Measurements from ENCODE around the gene HSPB9.

The HSPB9 gene

GRCh38 chr17:42101513-42102292, 20.9 kb upstream of the HSPB9 start:
- DNase-seq (ENCODE audit: low read depth, low spot score) = no peak

- DNase-seq (ENCODE audit: low read depth, low spot score) = no peak
These were observed 19.2 kb upstream of the HSPB9 start for GRCh38 chr17:42103221-42103954.

DNA sequence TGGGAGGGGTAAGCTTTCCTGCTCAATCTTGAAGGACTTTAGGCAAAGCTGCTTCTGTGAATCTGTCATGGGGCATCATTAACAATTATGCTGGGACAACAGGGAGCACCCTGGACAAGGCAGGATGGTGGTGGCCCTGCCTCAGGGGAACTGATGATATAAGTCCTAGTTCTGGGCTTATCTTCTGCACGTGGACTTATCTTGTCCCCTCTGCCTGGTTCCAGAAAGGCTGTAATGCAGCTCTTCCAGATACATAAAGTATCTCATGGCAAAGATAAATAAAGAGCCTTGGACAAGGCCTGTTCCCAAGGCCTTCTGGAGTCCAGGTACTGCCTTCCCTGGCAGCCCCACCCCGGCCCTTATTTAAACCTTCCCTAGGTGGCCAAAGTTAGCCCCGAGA, 18.3 kb upstream of the HSPB9 start:
- no peak for DNase-seq (ENCODE audit: low read depth, low spot score)

- DNase-seq (ENCODE audit: low read depth, low spot score) = no peak
These were observed 16.6 kb upstream of the HSPB9 start for GRCh38 chr17:42106009-42106408.

DNA sequence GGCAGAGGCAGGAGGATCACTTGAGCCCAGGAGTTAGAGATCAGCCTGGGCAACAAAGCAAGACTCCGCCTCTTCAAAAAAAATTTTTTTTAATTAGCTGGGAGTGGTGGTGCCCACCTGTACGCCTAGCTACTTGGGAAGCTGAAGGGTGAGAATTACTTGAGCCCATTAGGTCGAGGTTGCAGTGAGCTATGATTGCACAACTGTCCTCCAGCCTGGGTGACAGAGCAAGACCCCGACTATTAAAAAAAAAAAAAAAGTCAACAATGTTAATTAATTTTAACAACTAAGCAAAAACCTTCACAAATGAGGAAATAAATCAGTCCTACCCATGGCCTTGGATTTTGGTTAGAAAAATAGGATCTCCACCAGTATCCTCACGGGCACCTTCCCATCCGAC, 15.5 kb upstream of the HSPB9 start:
- no peak for DNase-seq (ENCODE audit: low read depth, low spot score)

- no peak for DNase-seq (ENCODE audit: low read depth, low spot score)
These were observed 14.7 kb upstream of the HSPB9 start for GRCh38 chr17:42107597-42108576.

- DNase-seq (ENCODE audit: low read depth, low spot score) = no peak
These were observed 13.5 kb upstream of the HSPB9 start for GRCh38 chr17:42109086-42109485.

- DNase-seq (ENCODE audit: low read depth, low spot score) = no peak
These were observed 12.0 kb upstream of the HSPB9 start for GRCh38 chr17:42110301-42111264.

DNA sequence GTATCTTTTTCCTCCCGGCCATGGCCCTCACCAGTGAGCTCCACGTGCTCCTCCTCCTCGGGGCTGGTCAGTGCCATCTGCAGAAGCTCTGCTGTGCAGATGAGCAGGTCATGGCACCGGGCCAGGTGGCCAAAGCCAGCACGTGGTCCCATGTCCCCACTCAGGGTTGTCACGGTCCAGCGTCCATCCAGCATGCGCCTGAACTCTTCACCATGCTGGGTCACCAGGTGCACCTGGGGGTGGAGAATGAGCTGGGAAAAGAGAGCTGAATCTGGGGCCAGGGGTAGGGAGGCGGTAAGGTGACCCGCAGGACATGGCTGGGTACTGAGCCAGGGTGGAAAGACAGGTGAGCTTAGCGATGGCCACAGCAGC, 11.4 kb upstream of the HSPB9 start:
- no peak for DNase-seq (ENCODE audit: low read depth, low spot score)

GRCh38 chr17:42111871-42112551, 10.6 kb upstream of the HSPB9 start:
- DNase-seq (ENCODE audit: low read depth, low spot score) = no peak

- no peak for DNase-seq (ENCODE audit: low read depth, low spot score)
These were observed 9.9 kb upstream of the HSPB9 start, which contains the start of gene DHX58 for GRCh38 chr17:42112552-42113176. TSS of gene DHX58 (minus strand) at chr17:42112714. CDS start at chr17:42111892, 822 bp downstream.

GRCh38 chr17:42113293-42114069, 9.1 kb upstream of the HSPB9 start:
- DNase-seq (ENCODE audit: low read depth, low spot score) = no peak

DNA sequence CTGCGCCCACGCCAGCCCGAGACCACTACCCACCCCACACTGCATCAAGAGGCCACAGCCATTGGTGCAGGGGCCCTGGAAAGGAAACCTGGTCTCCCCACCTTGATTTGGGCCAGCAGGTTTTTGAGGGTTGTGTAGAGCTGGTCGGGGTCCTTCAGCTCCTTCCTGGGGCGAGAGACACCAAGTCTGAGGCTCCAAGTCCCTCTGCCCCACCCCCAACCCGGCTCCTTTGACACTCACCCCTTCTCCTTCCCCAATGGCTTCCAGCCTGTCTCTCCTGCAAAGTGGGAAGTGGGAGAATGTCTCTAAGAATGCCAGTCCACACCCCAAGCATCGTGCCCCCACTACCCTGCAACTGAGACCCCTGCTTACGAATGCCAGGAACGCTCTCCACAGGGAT, 8.5 kb upstream of the HSPB9 start:
- no peak for DNase-seq (ENCODE audit: low read depth, low spot score)

DNA sequence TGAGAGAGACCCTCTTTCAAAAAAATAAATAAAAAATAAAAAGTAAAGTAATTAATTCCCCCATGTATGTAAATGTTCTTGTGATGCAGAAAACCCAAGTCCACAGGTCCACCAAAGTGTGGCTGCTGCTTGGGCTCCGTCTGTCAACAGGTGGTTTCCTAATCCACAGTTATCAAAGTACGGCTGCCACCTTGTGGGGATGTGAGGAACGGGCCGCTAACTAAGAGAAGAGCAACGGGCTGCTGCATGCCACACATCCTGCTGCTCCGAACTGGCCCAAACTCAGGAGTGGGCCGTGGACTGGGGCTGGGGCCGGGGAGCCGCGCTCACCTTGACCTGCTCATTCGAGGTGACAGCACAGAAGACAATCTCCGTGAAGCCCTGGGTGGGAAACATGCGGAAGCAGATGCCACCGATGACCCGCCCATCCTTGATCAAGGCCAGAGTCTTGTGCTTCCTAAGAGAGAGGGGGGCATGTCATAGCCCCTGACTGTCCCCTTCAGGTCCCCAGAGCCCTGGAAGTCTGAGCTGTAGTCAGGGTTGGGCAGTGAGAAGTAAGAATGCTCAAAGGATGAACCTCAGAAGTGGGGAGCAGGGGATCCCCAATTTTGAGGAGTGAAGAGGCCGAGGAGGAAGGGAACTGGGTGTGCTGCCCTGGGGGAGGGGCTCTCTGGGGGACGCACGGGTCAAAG, 5.8 kb upstream of the HSPB9 start:
- no peak for DNase-seq (ENCODE audit: low read depth, low spot score)

DNA sequence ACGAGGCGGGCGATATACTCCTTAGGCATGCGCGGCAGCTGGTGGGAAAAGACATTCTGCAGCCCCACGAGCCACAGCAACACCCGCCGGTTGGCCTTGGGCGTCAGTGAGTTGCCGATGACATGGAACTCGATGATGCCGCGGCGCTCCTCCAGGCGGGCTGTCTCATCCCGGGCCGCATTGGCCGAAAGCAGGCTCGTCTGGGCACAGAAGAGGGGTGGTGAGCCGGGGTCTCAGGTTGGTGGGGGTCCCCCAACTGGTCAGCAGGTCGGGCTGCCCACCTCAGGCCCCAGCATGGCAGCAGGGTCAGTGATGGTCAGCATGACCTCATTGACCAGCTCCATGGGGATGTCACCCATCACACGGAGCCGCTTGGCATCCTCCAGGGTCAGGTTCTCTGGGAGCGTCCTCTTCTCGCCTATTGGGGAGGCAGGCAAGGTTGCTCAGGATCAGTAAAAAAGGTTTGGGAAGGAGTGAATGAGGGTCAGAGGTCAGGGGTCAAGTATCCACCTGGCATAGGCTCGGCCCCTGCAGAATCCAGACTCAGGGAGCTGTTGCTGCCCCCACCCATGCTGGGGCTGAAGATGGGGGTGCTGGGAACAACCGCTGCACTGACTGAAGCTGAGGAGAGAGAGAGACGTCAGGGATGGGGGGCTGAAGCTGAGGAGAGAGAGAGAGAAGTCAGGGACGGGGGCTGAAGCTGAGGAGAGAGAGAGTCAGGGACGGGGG, 5.0 kb upstream of the HSPB9 start:
- no peak for DNase-seq (ENCODE audit: low read depth, low spot score)

DNA sequence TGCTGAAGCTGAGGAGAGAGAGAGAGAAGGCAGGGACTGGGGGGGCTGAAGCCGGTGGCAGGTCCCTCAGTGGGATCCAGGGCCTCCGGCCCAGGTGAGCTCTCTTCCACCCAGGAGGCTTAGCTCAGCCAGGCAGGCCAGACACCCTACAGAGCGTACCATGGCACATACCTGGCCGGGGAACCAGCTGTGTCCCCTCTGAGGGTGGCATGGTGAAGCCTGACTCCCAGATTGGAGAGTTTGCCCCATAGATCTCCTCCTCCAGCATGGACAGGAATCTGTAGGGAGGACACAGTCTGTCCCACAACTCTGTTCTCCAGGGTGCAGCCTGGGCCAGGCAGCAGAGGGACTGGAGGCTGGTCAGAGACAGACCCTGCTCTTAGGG, 4.5 kb upstream of the HSPB9 start:
- DNase-seq (ENCODE audit: low read depth, low spot score) = no peak

GRCh38 chr17:42118545-42118944, 4.1 kb upstream of the HSPB9 start:
- no peak for DNase-seq (ENCODE audit: low read depth, low spot score)

DNA sequence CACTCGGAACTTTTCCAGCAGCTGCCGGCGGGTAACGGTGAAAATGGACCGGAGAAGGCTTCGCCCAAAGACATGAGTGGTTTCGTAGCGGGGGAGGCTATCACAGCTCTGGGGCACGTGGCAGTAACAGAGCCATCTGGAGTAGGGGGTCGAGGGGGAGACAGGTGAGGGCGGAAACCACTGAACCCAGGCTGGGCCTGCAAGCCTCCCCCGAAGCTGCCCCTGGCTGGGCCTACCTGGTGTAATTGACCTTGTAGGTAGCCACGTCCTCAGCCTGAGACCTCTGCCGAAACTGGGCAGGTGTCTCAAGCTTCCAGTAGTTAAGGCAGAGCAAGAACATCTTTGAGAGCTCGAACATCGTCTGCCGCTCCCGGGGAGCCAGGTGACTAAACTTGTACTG, 3.3 kb upstream of the HSPB9 start:
- no peak for DNase-seq (ENCODE audit: low read depth, low spot score)

Data from iPS DF 19.7 (cell line).